ENCODE data around the gene CBR4. TPM values are rescaled to one million over a fixed set of nuclear protein-coding genes. Genes with fewer than 3 reads are reported as not detected.

CBR4 gene
- total RNA-seq, 1 experiment from 2014 or later: 48.1 TPM

DNA sequence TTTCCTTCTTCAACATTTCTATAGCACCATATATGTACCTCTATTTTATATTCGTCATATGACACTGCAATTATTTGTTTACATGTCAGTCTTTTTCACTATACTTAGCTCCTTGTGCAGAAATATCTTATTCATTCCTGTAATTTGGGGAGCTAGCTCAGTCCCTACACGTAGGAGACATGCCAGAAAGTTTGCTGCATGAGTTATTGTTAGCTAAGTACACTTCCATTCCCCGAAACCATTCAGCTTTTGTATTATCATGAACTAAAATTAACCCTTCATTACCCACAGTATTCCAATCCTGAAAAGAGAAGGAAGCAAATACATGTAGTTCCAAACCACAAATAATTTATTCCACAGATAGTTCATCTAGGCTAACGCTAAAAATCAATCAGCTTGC lies 10.2 kb downstream of the CBR4 start (continued):
- no peak for TF ChIP-seq ZNF219 (CRISPR knock-in tag; IDR thresholded peaks at IDR 0.05; ENCODE audit: borderline replicate concordance)
- no peak for TF ChIP-seq RORB (CRISPR knock-in tag; IDR thresholded peaks at IDR 0.05)
- no peak for TF ChIP-seq NFYB (CRISPR knock-in tag; conservative IDR thresholded peaks at IDR 0.05; ENCODE audit: low read depth)
- no peak for TF ChIP-seq SP1 (CRISPR knock-in tag; conservative IDR thresholded peaks at IDR 0.05)

DNA sequence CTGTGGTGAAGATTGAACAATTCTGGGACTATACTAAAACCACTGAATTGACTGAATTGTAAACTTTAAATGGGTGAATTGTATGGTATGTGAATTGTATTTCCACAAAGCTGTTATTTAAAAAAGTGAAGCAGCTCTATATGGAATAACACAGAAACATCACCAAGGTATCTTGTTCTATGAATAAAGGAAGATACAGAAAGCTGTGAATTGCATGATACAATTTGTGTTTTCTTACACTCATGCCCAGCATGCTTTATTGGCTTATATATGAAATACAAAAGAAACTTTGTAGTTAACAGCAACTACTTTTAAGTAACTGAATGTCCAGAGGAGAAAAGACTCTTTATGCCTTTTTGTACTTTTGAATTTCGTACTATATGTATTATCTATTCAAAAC lies 11.5 kb downstream of the CBR4 start:
- ChIA-PET POLR2A (no interaction called here), CTCF (interaction anchor here (1.0 kb wide), 1 partner anchor 56 kb away, joined by 3 read pairs; no protein-coding TSS in a partner anchor)
- no peak for DNase-seq (ENCODE audit: low spot score)
- TF ChIP-seq, protein P1, sequence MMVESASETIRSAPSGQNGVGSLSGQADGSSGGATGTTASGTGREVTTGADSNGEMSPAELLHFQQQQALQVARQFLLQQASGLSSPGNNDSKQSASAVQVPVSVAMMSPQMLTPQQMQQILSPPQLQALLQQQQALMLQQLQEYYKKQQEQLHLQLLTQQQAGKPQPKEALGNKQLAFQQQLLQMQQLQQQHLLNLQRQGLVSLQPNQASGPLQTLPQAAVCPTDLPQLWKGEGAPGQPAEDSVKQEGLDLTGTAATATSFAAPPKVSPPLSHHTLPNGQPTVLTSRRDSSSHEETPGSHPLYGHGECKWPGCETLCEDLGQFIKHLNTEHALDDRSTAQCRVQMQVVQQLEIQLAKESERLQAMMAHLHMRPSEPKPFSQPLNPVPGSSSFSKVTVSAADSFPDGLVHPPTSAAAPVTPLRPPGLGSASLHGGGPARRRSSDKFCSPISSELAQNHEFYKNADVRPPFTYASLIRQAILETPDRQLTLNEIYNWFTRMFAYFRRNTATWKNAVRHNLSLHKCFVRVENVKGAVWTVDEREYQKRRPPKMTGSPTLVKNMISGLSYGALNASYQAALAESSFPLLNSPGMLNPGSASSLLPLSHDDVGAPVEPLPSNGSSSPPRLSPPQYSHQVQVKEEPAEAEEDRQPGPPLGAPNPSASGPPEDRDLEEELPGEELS (CRISPR knock-in tag; IDR thresholded peaks at IDR 0.05): no peak
- TF ChIP-seq ESRRA (CRISPR knock-in tag; IDR thresholded peaks at IDR 0.05; ENCODE audit: borderline replicate concordance) (no peak), SOX15 (CRISPR knock-in tag; IDR thresholded peaks at IDR 0.05) (no peak)
- Mint-ChIP-seq H3K27me3 (ENCODE audit: low read depth) (no peaks in the 10 kb centered on the region), H3K4me3 (no peak overlapping the region), H3K4me1 (no peaks in the 10 kb centered on the region), H3K36me3 (peaks cover 70% of the 10 kb centered on the region), H3K27ac (no peak overlapping the region), H3K9me3 (no peaks in the 10 kb centered on the region)
- no peak for ATAC-seq

DNA sequence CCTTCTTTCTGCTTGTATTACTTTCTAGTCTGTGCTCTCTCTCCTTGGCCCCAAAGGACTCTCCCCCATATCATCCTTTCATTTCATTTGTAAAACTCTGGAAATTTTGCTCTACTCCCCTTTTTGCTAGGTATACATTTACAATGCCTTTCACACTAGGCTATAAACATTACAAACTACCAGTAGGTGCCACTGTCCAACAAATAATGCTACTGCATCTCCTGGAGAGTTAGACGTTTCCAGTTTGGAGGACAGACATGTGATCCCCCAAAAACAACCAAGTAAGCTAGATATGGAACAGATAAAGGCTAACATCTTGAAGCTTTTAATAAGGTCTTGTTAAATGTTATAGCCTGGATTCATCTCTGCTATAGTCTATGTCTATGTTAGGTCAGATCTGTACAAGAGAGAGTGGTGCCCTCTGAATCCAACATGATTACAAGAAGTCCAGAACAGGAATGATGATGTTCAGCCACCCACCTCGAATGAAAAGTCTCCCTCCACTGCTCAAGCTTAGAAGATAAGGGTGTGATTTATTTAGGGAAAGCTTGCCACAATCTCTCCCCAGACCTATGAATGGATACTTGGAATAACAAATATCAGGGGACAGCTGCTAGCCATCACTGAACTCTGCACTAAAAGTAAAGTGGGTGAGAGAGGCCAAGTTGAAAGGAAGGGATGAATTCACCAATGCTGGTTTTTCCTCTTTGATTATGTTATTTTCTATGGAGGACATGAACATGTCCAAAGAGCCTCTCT lies 14.3 kb downstream of the CBR4 start:
- TF ChIP-seq SOX15 (CRISPR knock-in tag; IDR thresholded peaks at IDR 0.05): no peak
- Mint-ChIP-seq H3K27me3 (ENCODE audit: low read depth) (no peaks in the 10 kb centered on the region), H3K4me3 (no peak overlapping the region), H3K9me3 (no peaks in the 10 kb centered on the region), H3K36me3 (peaks cover 49% of the 10 kb centered on the region), H3K4me1 (no peaks in the 10 kb centered on the region), H3K27ac (no peak overlapping the region)
- ChIA-PET POLR2A (interaction anchor here (0.6 kb wide), 1 partner anchor 9 kb away, joined by 4 read pairs; no protein-coding TSS in a partner anchor), CTCF (interaction anchor here (1.1 kb wide), 1 partner anchor 14 kb away, joined by 3 read pairs; the partner anchor contains the start of gene CBR4)
- no peak for DNase-seq (ENCODE audit: low spot score)
- no peak for ATAC-seq

DNA sequence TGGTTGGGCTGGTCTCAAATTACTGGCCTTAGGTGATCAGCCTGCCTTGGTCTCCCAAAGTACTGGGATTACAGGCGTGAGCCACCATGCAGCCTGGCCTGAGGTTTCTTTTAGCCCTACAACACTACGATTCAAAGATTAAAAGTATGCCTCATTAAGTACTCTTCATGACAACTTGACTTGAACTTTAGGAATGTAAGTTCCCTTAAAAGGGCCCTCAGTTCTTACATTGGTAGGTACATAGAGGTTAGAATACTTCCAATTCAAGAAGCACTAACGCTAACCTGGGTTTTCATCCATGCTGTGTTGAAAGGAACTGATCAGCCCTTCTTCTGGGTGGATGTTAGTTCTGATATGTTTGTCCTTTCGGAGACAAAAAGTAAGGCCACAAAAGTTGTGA lies 15.1 kb downstream of the CBR4 start:
- CTCF ChIA-PET: no interaction called here
- Mint-ChIP-seq H3K27ac (no peak overlapping the region), H3K9me3 (no peaks in the 10 kb centered on the region), H3K36me3 (peaks cover 42% of the 10 kb centered on the region), H3K4me1 (no peaks in the 10 kb centered on the region), H3K4me3 (no peak overlapping the region), H3K27me3 (ENCODE audit: low read depth) (no peaks in the 10 kb centered on the region)
- DNase-seq (ENCODE audit: low spot score) (no peak), ATAC-seq (no peak)
- POLR2A ChIA-PET: interaction anchor here (0.7 kb wide), 1 partner anchor 487 kb away, joined by 5 read pairs; no protein-coding TSS in a partner anchor
- TF ChIP-seq MXD4 (CRISPR knock-in tag; IDR thresholded peaks at IDR 0.05; ENCODE audit: borderline replicate concordance): no peak
- TF ChIP-seq, protein P2, sequence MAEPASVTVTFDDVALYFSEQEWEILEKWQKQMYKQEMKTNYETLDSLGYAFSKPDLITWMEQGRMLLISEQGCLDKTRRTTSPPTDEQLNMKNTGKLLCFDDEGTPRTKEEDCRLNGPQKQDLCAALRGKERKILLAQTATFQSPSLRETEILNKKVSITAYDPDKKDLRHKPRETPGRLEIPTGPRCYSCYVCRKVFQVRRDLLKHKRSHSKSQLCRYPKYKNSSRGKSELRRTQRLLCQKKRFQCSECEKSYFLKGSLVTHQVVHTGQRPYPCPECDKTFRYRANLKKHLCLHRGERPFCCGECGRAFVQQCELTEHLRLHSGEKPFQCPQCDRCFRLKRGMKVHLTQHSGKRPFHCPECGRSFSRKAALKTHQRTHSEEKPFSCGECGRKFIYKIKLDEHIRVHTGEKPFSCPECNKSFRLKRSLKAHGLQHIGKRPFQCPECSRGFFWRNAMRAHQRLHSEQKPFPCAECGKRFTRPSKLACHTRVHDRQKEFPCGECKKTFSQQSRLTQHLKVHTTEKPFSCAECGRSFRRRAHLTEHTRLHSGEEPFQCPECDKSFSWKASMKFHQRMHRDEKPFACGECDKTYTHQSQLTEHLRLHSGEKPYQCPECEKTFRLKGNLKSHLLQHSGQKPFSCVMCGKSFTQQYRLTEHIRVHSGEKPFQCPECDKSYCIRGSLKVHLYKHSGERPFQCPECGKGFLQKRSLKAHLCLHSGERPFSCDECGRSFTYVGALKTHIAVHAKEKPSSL (CRISPR knock-in tag; conservative IDR thresholded peaks at IDR 0.05): no peak
- TF ChIP-seq, protein P1 (CRISPR knock-in tag; IDR thresholded peaks at IDR 0.05): no peak
- TF ChIP-seq, protein P3, sequence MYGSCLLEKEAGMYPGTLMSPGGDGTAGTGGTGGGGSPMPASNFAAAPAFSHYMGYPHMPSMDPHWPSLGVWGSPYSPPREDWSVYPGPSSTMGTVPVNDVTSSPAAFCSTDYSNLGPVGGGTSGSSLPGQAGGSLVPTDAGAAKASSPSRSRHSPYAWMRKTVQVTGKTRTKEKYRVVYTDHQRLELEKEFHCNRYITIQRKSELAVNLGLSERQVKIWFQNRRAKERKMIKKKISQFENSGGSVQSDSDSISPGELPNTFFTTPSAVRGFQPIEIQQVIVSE (CRISPR knock-in tag; IDR thresholded peaks at IDR 0.05; ENCODE audit: borderline replicate concordance): no peak
- TF ChIP-seq, protein P4, sequence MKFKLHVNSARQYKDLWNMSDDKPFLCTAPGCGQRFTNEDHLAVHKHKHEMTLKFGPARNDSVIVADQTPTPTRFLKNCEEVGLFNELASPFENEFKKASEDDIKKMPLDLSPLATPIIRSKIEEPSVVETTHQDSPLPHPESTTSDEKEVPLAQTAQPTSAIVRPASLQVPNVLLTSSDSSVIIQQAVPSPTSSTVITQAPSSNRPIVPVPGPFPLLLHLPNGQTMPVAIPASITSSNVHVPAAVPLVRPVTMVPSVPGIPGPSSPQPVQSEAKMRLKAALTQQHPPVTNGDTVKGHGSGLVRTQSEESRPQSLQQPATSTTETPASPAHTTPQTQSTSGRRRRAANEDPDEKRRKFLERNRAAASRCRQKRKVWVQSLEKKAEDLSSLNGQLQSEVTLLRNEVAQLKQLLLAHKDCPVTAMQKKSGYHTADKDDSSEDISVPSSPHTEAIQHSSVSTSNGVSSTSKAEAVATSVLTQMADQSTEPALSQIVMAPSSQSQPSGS (CRISPR knock-in tag; IDR thresholded peaks at IDR 0.05; ENCODE audit: borderline replicate concordance, low read depth): no peak
- TF ChIP-seq, protein P5, sequence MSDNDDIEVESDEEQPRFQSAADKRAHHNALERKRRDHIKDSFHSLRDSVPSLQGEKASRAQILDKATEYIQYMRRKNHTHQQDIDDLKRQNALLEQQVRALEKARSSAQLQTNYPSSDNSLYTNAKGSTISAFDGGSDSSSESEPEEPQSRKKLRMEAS (CRISPR knock-in tag; IDR thresholded peaks at IDR 0.05): no peak
- no peak for TF ChIP-seq ELF4 (CRISPR knock-in tag; IDR thresholded peaks at IDR 0.05; ENCODE audit: low read depth)
- TF ChIP-seq NR1H2 (CRISPR knock-in tag; IDR thresholded peaks at IDR 0.05): no peak
- TF ChIP-seq, protein P6, sequence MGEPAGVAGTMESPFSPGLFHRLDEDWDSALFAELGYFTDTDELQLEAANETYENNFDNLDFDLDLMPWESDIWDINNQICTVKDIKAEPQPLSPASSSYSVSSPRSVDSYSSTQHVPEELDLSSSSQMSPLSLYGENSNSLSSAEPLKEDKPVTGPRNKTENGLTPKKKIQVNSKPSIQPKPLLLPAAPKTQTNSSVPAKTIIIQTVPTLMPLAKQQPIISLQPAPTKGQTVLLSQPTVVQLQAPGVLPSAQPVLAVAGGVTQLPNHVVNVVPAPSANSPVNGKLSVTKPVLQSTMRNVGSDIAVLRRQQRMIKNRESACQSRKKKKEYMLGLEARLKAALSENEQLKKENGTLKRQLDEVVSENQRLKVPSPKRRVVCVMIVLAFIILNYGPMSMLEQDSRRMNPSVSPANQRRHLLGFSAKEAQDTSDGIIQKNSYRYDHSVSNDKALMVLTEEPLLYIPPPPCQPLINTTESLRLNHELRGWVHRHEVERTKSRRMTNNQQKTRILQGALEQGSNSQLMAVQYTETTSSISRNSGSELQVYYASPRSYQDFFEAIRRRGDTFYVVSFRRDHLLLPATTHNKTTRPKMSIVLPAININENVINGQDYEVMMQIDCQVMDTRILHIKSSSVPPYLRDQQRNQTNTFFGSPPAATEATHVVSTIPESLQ (CRISPR knock-in tag; IDR thresholded peaks at IDR 0.05): no peak
- TF ChIP-seq ETV6 (CRISPR knock-in tag; IDR thresholded peaks at IDR 0.05): no peak

All from WTC11 (cell line).